ENCODE results near the gene GPR146.
"Not testable (repeated sequence)": the region's sequence is repeated elsewhere in the genome, so short reads cannot be mapped to it uniquely, and the experiment has no call there.

The GPR146 gene

DNA sequence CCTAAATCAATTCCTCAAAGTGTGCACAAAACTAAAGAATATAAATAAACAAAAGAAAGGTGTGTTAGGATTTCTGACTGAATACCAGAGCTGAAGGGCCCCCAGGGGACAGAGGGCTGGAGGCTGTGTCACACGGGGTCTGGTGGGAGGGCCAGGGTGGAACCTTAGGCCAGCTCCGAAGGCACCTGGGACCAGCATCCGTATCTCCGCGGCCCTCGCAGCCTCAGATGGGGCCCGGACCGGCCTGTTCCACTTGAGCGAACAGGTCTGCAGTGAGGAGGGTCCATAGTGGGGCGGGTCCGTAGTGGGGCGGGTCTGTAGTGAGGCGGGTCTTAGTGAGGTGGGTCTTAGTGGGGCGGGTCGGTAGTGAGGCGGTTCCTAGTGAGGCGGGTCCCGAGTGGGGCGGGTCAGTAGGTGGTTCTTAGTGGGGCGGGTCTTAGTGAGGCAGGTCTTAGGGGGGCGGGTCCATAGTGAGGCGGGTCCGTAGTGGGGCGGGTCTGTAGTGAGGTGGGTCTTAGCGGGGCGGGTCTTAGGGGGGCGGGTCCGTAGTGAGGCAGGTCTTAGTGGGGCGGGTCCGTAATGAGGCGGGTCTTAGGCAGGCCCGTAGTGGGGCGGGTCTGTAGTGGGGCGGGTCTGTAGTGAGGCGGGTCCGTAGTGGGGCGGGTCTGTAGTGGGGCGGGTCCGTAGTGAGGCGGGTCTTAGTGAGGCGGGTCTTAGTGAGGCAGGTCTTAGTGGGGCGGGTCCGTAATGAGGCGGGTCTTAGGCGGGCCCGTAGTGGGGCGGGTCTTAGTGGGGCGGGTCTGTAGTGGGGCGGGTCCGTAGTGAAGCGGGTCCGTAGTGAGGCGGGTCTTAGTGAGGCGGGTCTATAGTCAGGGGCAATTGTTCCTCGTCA, 15.1 kb downstream of the GPR146 start:
- no peak for DNase-seq

DNA sequence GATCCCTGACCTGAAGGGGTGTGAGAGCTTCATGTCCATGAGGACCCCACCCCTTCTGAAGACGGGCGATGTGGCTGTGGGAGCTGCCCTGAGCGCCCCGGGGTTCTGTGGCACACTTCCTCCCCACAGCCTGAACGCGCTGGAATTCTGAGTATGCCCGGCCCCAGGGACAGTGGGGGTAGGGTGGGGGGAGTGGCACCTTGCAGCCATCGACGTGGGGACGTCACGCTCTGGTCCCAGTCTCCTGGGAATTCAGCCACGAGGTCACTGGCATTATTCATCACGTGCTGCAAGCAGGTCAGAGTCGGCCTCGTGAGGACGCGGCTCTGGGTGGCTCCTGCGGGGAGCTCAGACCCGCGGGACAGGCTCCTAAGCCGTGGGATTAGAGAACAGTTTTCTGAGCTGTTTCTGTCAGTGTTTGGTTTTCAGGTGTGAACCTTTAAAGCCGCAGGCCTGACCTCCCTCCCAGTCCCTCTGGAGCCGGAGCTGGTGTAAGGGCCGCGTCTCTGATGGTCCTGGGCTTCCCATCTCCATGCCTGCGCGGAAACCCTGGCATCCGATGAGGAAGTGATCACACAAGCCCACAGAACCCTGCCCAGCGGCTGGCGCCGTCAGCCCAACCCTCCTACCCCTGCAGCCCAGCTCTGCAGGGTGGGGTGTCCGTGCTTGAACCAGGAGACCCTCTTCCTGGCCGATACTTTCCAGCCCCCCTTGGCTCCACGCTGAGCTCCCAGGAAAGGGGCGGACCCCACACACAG, 16.1 kb downstream of the GPR146 start:
- DNase-seq = no peak

DNA sequence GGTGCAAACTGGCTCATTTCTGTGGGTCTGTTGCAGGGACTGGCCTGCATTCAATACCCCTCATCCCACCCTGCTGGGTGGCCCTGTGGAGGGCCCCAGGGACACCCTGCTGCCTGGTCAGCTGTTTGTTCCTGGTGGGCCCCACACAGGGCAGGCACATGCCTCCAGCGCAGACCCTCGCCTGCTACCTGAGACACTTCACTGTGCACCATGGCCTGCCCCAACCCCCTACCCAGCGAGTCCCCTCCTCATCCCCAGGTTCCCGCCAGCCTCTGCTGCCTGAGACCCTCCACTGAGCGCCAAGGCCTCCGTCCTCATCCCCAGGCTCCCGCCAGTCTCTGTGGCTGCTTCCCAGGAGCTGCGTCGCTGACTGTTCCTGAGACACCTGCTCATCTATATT, 16.8 kb downstream of the GPR146 start:
- no peak for DNase-seq

DNA sequence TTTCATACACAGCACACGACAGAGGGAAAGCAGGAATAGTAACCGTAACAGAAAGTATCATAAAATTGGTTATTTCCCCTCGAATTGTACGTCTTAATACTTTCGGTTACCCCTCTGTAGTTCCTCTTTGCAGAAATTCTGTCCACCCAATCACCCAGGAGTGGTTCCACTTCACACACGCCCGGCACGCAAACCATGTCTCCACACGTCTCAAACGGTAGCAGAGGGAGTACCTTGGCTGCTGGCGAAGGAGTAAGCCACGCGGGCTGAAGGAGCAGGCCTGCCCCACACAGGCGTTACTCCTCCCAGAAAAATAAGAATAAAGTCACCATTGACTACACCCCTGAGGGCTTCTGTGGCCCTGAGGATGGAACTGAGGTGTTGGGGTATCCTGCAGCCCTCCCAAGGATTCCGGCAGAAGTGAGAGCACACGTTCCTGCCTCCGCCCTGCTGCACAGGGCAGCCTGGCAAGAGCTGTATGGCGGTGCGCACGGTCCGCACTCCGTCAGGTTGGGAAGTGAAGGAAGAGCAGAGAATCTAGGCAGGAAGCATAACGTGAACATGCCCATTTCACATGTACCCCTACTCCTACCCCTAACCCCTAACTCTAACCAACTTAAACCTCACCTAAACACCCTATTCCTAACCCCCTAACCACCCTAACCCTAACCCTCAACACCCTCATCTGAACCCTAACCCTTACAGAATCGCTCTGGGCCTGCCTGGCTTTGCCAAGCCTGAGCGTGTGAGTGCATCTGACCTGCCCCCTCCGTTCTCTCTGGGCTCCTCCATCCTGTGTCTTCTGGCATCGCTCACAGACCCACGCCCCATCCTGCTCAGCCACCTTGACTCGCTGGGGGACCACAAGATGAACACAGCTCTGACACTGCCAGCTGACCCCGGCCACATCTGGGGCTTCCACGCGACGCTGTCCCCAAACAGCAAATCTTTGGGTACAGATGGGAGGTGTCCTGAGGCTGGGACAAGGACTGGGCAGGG, 18.2 kb downstream of the GPR146 start:
- no peak for DNase-seq

DNA sequence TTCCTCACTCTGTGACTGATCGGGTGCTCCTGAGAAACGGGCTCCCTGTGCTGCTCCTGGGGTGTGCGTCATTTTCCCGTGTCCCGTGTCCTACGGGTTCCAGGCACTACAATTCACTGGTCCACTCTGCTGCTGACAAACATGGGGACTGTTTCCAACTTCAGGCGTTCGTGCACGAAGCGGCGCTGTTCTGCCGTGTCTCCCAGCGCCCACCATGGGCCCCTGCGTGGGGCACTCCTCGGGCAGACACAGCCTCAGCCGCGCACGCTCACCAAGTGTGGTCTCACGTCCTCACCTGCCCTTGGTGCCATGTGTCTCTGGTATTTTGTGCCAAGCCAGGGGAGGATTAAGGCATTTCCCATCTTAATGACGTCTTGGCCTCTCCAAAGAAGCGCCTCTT, 19.0 kb downstream of the GPR146 start:
- DNase-seq = no peak

DNA sequence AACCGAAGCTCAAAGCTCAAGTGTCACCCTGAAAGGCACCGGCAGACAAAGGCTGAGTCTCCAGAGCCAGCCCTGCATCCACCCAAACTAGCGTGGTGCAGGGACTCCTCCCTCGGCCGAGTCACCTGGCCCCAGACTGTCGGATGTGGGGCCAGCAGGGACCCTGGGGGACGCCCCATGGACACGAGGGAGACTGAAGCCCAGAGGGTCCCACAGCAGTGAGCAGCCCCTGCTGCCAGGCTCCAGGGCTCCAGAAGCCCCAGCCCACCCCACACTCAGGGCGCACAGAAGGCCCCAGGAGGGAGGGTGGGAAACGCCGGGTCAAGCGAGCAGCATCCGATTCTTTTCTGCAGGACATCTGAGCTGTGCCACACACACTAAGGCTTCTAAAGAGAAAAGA, 20.2 kb downstream of the GPR146 start:
- no peak for DNase-seq

DNA sequence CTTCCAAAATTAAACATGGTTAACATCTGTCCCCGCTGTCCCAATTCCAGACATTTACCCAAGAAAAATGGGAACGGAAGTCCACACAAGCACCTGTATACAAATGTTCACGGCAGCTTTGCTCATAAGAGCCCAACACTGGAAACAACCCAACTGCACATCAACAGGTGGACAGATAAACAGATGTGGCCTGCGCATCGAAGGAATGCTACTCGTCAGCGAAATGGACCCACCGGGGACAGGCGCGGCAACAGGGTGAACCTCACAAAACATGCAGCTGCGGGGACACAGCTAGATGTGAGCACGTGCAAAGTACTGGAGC, 20.9 kb downstream of the GPR146 start:
- no peak for DNase-seq

DNA sequence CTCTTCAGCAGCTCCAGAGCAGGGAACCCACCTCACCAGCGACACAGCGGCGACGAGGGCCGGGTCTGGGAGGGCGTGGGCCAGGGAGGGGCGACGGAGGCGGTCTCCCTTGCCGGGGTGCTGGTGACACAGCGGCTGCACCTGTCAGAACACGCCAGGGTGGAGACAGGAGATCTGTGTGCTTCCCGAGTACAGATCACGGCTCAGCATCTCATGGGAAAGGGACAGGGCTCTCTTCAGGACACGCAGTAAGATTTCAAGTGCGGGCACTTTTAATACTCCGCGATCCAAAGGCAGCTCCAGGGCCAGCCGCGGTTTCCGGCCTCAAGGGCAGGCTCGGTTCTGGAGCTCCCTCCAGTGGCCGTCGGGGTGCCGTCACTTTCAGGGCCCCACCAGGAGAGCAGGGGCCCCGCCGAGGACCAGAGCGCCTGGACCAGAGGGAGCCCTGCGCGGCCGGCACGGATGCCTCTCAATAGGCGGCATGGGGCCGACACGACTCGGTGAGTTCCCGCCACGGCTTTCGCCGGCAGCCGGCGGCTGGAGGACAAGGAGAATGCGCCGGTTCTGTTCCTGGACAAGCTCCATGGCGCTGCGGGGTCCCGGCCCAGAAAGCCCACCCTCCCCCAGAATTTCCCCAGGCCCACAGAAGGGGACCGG, 21.4 kb downstream of the GPR146 start:
- peak; percentile 78 to 80 for DNase-seq

DNA sequence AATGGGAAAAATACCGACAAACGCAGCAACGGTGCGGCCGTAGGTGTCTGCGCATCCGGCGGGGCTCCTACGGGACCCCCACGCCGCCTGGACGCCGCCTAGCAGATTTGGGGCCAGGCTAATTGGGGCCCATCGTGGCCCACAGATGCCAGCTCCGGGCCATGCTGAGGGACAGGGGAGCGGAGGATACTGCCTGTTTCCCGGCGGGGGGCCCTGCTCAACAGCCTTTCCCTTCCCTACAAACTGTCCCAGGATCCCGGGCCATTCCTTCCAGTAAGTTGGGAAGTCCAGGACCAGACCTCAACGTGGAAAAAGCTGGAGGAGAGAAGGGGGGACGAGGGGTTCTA, 21.9 kb downstream of the GPR146 start:
- no peak for DNase-seq

DNA sequence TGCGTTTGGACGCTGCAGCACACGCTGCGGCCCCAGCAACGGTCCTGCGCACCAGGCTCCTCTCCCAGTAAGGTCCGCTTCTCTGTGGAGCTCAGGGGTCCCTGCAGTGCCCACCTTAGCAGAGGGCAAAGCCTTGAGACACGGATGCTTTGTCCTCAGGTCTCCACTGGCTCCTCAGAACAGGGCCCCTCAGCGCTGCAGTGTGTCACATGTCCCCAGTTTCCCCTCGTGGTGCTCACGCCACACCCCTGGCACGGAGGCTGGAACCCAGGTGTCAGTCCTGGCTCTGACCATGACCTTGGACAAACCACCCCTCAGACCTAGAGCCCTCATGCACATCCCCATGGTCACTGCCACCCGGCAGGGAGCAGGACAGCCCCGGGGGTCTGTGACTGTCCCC, 23.7 kb downstream of the GPR146 start:
- no peak for DNase-seq

DNA sequence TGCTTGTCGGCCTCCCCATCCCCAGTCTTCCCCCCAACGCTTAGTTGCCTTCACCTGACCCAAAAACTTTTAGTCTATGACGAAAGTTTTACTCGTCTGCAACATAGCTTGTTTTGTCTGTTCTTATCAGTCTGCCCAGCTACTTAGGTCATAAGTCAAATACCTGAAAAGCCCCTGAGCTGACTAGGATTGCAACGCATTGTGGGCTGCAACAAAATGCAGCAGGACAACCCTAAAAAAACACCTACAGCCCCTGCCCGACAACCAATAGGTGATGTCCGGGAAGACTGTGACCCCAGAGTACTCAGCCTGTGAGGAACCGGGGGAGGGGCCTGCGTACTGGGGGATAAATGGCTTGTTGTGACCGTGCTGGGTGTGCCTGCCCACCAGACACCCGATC, 24.3 kb downstream of the GPR146 start:
- DNase-seq = no peak

DNA sequence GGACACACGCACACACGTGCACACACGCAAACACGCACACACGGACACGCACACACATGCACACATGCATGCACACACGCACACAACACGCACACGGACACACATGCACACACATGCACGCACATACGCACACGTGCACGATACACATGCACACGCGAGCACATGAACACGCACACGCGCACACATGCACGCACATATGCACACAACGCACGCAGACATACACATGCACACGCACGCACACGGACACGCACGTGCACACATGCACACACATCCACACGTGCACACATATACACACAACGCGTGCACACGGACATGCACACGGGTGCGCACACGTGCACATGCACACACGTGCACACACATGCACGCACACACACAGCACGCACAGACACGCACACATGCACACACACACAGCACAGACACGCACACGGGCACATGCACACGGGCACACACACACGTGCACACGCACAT, 26.2 kb downstream of the GPR146 start:
- no peak for DNase-seq

DNA sequence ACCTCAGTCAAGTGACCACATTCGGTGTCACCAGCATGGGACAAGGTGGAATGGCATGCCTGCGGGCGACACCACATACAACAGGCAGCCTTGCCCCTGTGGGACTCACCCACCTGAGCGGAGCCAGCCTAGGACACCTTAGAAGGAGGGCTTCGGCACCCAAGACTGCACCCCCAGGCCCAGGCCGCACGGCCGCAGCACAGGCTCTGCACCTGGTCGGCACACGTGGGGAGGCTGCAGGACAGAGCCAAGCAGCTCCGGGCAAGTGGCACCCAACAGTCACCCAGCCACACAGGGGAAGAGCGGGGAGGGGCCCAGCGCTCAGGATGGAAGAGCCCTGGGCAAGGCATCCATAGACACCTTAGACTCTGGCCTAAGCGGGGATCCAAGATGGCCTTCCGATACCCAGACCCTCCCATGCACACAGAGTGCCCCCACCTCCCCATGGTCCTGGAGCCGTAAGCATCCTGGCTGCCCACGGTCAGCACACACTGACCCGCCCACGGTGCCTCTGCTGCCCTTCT, 27.4 kb downstream of the GPR146 start:
- no peak for DNase-seq

DNA sequence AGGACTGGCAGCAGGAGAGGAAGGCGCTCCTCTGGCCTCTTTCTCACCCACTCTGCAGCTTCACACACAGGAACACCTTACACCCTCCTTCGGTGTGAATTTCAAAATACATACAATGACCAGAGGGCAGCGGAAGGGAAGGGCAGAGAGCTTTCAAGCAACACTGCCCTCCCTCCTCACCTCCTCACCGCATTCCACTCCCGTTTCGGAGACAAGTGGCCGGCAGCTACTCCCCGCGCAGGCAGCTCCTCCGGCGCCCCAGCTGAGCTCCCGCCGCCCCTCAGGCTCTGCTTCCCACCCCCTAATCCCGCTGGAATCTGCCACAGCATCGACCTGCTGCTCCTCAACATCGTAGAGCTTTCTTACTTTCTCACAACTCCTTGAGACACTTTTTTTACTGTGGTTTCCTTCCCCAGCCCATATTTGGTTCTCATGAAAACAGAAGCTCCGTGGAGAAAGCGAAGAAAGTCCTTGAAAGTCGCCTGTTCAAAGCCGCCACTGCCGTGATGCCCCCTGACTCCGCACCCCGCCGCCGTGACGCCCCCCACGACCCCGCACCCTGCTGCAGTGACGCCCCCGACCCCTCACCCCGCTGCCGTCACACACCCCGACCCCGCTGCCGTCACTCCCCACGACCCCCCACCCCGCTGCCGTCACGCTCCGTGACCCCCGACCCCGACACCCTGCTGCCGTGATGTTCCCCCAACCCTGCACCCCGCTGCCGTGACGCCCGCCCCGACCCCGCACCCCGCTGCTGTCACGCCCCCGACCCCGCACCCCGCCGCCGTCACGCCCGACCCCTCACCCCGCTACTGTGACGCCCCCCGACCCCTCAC, 29.0 kb downstream of the GPR146 start:
- DNase-seq = no peak

DNA sequence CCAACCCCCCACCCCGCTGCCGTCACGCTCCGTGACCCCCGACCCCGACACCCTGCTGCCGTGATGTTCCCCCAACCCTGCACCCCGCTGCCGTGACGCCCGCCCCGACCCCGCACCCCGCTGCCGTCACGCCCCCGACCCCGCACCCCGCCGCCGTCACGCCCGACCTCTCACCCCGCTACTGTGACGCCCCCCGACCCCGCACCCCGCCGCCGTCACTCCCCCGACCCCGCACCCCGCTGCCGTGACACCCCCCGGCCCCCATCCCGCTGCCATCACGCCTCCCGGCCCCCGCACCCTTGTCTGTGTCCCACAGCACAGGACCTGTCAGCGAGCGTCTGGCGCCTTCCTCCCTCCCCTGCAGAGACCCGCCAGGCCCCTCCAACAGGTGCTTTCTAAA, 29.7 kb downstream of the GPR146 start:
- not testable (repeated sequence) for DNase-seq

DNA sequence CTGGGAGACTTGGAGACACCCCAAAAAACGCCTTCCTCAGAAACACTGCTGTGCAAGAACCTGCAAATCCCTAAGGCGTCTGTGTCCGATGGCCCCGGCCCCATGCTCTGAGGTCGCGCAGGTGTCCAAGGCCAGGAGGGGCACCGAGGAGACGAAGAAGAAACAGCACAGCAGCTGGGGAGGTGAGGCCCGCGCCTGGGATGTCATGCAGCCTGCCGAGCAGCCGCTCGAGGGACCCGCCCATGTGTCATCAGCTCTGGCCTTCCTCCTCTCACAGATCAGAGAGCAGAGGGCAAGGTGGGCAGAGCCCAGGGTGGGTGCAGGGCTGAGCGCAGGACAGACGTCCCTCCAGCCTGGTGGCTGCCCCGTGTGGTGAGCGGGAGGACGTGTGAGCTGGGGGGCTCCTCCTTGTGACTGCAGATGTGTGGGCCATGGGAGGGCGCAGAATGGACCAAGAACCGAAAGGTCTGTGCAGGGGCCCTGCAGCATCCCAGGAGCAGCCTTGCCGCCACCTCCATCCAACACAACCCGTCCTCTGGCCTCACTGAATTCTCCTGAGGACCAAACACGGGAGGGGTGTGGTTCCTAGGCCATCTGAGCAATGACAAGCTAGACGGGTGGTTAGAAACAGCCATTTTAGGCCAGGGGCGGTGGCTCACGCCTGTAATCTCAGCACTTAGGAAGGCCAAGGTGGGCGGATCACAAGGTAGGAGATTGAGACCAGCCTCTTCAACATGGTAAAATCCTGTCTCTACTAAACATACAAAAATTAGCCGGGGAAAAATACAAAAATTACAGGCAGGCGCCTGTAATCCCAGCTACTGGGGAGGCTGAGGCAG, 30.5 kb downstream of the GPR146 start:
- no peak for DNase-seq

DNA sequence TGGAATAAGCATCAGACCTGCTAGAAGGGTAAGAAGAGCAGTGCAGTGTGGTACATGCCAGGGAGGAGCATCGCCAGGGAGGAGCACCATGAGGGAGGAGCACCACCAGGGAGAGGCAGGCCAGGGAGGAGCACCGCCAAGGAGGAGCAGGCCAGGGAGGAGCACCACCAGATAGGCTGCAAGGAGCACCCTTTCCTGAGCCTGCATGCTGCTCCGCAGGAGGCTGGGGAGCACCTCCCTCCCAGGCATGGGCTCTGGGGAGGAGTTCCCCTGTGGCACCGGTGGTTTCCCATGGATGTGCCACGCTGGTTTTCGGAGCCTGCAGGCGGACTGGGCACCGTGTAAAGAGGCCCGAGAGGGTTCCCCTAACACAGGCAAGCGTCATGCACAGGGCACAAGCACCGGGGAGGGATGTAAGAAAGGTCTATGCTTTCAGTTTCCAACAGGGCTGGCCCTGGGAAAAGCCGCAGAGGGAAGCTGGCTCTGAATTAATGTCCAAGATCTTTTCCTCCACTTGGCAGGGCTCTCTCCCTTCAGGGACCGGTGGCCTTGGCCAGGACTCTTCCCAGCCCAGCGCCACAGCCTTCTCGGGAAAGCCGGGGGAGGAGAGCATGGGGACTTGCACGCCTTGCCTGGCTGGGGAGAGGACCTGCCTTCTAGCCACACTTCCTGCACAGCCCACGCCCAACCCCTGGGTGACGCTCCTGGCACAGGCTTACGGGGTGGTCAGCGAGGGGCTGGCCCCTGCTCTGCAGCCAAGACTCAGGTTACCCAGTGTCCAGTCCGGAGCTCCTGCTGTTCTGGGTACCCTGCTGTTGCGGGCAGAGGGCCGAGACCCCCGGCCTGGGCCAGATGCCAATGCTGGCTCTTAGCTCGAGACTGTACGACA, 32.1 kb downstream of the GPR146 start:
- DNase-seq = no peak

DNA sequence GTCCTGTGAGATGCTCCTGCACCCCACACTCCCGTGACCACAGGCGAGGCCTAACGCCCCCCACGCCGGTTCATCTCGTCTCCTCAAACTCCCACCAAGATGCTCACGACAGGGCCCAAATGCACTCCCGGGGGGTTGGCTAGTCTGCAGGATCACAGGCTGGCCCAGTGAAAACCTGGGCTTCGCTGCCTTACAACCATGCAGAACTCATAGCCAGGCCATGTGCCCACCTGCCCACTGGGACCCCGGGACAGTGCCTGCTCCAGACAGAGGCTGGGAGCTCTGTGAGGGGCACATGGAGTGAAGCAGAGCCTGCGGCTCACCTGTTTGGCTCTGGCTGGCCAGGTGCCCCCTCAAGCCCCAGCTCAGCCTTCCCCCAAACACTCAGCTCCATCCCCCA, 34.2 kb downstream of the GPR146 start:
- DNase-seq = no peak

DNA sequence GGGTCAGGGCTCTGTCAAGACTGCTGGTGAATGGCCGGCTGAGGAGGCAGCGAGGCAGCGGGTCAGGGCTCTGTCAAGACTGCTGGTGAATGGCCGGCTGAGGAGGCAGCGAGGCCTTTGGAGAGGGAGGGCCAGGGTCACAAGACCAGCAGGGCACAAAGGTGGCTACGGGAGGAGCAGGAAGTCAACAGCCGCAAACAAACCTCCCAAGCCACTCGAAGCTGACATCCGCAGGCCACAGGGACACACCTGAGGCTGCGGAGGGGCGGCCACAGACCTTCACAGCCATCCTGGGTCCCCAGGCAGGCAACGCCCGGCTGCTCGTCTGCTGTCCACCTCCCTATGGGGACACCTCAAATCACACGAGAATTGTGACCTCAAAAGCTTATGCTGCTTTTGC, 34.6 kb downstream of the GPR146 start:
- no peak for DNase-seq

All from activated CD4-positive, alpha-beta T cell treated with anti-CD3 and anti-CD28 coated beads for 4 hours (primary cell).